ENCODE data around the gene GPHN. TPM values are rescaled to one million over a fixed set of nuclear protein-coding genes. Genes with fewer than 3 reads are reported as not detected.
A peak's percentile ranks its signal among the peaks of the same experiment; 100 is the strongest.

GPHN gene
- polyA plus RNA-seq, 4 donors = 10.0 to 26.2 (median 22.4) TPM

DNA sequence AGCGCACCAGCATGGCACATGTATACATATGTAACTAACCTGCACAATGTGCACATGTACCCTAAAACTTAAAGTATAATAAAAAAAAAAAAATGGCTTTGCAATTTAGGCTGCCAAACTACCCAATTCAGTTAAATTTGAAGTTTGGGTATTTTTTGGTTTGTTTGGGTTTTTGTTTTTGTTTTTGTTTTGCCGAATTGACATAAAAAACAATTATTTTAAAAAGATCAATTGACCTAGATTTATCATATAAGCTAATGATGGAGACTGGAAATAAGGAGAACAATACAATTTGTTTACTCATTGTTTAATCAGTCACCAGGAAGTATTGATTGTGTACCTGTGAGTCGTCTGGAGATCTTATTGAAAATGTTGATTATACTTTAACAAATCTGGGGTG, 619.2 kb downstream of the GPHN start:
- WGBS, 3 donors = 68 to 83% (median 75%) methylated on average over 3 of the region's 3 CpGs
- DNase-seq (no peak), FAIRE-seq (no peak)
- no peaks in the 10 kb centered on the region for H3K27me3 ChIP-seq (ENCODE audit: control insufficient read depth in 3 of 3, insufficient read depth in 3 of 3, low read length in 3 of 3)
- no peaks in the 10 kb centered on the region for H3K9me3 ChIP-seq (ENCODE audit: control insufficient read depth in 2 of 2, insufficient read depth in 1 of 2, low read depth in 1 of 2, low read length in 1 of 2)
- H3K27ac ChIP-seq (ENCODE audit: low read depth in 1 of 3, low read length in 2 of 3) = no peak overlapping the region
- no peak overlapping the region for H3K4me3 ChIP-seq (ENCODE audit: low read depth in 1 of 3, low read length in 3 of 3)
- H3K4me1 ChIP-seq (ENCODE audit: control insufficient read depth in 3 of 3, insufficient read depth in 2 of 3, low read depth in 1 of 3, low read length in 2 of 3) = no peaks in the 10 kb centered on the region
- H3K36me3 ChIP-seq (ENCODE audit: control insufficient read depth in 3 of 3, insufficient read depth in 2 of 3, low read depth in 1 of 3, low read length in 3 of 3) = peaks cover 0 to 8% (median 3%) of the 10 kb centered on the region in 3 donors

GRCh38 chr14:67129768-67130167, 621.8 kb downstream of the GPHN start:
- 81 to 91% (median 85%) methylated on average over 2 of the region's 2 CpGs for WGBS, 3 donors
- Histone ChIP-seq H3K4me1 (ENCODE audit: control insufficient read depth in 3 of 3, insufficient read depth in 2 of 3, low read depth in 1 of 3, low read length in 2 of 3) (no peaks in the 10 kb centered on the region), H3K27me3 (ENCODE audit: control insufficient read depth in 3 of 3, insufficient read depth in 3 of 3, low read length in 3 of 3) (no peaks in the 10 kb centered on the region), H3K9me3 (ENCODE audit: control insufficient read depth in 2 of 2, insufficient read depth in 1 of 2, low read depth in 1 of 2, low read length in 1 of 2) (no peaks in the 10 kb centered on the region), H3K27ac (ENCODE audit: low read depth in 1 of 3, low read length in 2 of 3) (no peak overlapping the region), H3K36me3 (ENCODE audit: control insufficient read depth in 3 of 3, insufficient read depth in 2 of 3, low read depth in 1 of 3, low read length in 3 of 3) (no peaks in the 10 kb centered on the region), H3K4me3 (ENCODE audit: low read depth in 1 of 3, low read length in 3 of 3) (no peak overlapping the region)
- DNase-seq (no peak), FAIRE-seq (no peak)

DNA sequence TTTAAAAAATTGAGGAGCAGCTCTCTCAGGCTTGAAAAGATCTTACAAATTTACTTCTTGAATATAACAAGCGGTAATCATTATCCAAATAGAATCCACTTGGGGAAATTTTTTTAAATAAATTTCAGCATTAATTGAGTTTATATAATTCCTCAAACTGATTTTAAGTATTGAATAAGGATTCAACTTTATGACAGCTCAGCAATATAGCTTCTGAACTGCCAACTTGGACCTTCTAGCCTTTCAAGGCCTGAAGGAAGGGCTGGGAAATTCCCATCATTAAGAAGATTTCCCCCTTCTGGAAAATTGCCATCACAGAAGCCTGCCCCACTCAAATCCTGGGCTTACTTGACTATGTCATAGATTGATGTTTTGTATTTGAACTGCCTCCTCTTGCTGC, 623.7 kb downstream of the GPHN start:
- no peak for FAIRE-seq
- Histone ChIP-seq H3K36me3 (ENCODE audit: control insufficient read depth in 3 of 3, insufficient read depth in 2 of 3, low read depth in 1 of 3, low read length in 3 of 3) (no peaks in the 10 kb centered on the region), H3K27ac (ENCODE audit: low read depth in 1 of 3, low read length in 2 of 3) (no peak overlapping the region), H3K9me3 (ENCODE audit: control insufficient read depth in 2 of 2, insufficient read depth in 1 of 2, low read depth in 1 of 2, low read length in 1 of 2) (no peaks in the 10 kb centered on the region), H3K4me3 (ENCODE audit: low read depth in 1 of 3, low read length in 3 of 3) (no peak overlapping the region), H3K27me3 (ENCODE audit: control insufficient read depth in 3 of 3, insufficient read depth in 3 of 3, low read length in 3 of 3) (no peaks in the 10 kb centered on the region), H3K4me1 (ENCODE audit: control insufficient read depth in 3 of 3, insufficient read depth in 2 of 3, low read depth in 1 of 3, low read length in 2 of 3) (no peaks in the 10 kb centered on the region)
- DNase-seq = no peak
- 93 to 97% (median 93%) methylated on average over 1 of the region's 1 CpG for WGBS, 3 donors

- Histone ChIP-seq H3K4me3 (ENCODE audit: low read depth in 1 of 3, low read length in 3 of 3) (no peak overlapping the region), H3K9me3 (ENCODE audit: control insufficient read depth in 2 of 2, insufficient read depth in 1 of 2, low read depth in 1 of 2, low read length in 1 of 2) (no peaks in the 10 kb centered on the region), H3K27ac (ENCODE audit: low read depth in 1 of 3, low read length in 2 of 3) (no peak overlapping the region), H3K36me3 (ENCODE audit: control insufficient read depth in 3 of 3, insufficient read depth in 2 of 3, low read depth in 1 of 3, low read length in 3 of 3) (no peaks in the 10 kb centered on the region), H3K27me3 (ENCODE audit: control insufficient read depth in 3 of 3, insufficient read depth in 3 of 3, low read length in 3 of 3) (no peaks in the 10 kb centered on the region), H3K4me1 (ENCODE audit: control insufficient read depth in 3 of 3, insufficient read depth in 2 of 3, low read depth in 1 of 3, low read length in 2 of 3) (no peaks in the 10 kb centered on the region)
- DNase-seq (no peak), FAIRE-seq (no peak)
These were observed 625.2 kb downstream of the GPHN start for GRCh38 chr14:67133144-67133543.

- 68 to 88% (median 73%) methylated on average over 3 of the region's 3 CpGs for WGBS, 3 donors
- H3K4me3 ChIP-seq (ENCODE audit: low read depth in 1 of 3, low read length in 3 of 3) = no peak overlapping the region
- H3K4me1 ChIP-seq (ENCODE audit: control insufficient read depth in 3 of 3, insufficient read depth in 2 of 3, low read depth in 1 of 3, low read length in 2 of 3) = no peaks in the 10 kb centered on the region
- H3K27ac ChIP-seq (ENCODE audit: low read depth in 1 of 3, low read length in 2 of 3) = no peak overlapping the region
- H3K36me3 ChIP-seq (ENCODE audit: control insufficient read depth in 3 of 3, insufficient read depth in 2 of 3, low read depth in 1 of 3, low read length in 3 of 3) = no peaks in the 10 kb centered on the region
- DNase-seq = no peak
- no peaks in the 10 kb centered on the region for H3K9me3 ChIP-seq (ENCODE audit: control insufficient read depth in 2 of 2, insufficient read depth in 1 of 2, low read depth in 1 of 2, low read length in 1 of 2)
- no peaks in the 10 kb centered on the region for H3K27me3 ChIP-seq (ENCODE audit: control insufficient read depth in 3 of 3, insufficient read depth in 3 of 3, low read length in 3 of 3)
- FAIRE-seq = no peak
These were observed 625.9 kb downstream of the GPHN start for GRCh38 chr14:67133595-67134441.

DNA sequence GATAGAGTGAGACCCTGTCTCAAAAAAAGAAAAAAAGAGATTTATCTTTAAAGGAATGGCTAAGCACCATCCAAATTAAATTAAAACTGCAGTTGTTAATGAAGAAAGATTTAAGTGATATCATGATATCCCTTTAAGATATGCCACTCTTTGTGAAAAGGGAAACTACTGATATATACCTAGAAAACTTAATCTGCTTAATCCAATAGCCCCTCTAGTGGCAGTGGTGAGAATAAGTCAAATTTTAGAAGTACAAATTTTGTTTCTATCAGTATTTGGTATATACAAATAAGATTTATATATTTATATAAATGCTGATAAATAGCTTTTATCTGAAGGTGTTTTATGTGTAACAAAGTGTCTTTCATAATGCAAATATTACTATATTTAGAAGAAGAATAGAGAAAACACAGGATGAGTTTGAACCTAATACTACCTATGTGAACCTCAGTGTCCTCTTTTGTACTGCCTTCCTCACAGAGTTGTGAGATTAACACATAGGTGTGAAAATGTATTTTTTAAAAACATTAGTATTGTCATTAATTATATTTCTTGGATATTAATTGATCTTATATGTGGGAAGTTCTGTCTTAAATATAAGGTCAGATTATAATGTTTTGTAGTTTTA, 629.9 kb downstream of the GPHN start:
- FAIRE-seq = peak; percentile 59
- DNase-seq = no peak
- H3K9me3 ChIP-seq (ENCODE audit: control insufficient read depth in 2 of 2, insufficient read depth in 1 of 2, low read depth in 1 of 2, low read length in 1 of 2) = no peaks in the 10 kb centered on the region

GRCh38 chr14:67140556-67140955, 632.6 kb downstream of the GPHN start:
- Histone ChIP-seq H3K36me3 (ENCODE audit: control insufficient read depth in 3 of 3, insufficient read depth in 2 of 3, low read depth in 1 of 3, low read length in 3 of 3) (peaks cover 0 to 3% (median 3%) of the 10 kb centered on the region in 3 donors), H3K9me3 (ENCODE audit: control insufficient read depth in 2 of 2, insufficient read depth in 1 of 2, low read depth in 1 of 2, low read length in 1 of 2) (no peaks in the 10 kb centered on the region), H3K27ac (ENCODE audit: low read depth in 1 of 3, low read length in 2 of 3) (no peak overlapping the region), H3K27me3 (ENCODE audit: control insufficient read depth in 3 of 3, insufficient read depth in 3 of 3, low read length in 3 of 3) (no peaks in the 10 kb centered on the region), H3K4me3 (ENCODE audit: low read depth in 1 of 3, low read length in 3 of 3) (no peak overlapping the region), H3K4me1 (ENCODE audit: control insufficient read depth in 3 of 3, insufficient read depth in 2 of 3, low read depth in 1 of 3, low read length in 2 of 3) (peaks cover 0 to 11% (median 0%) of the 10 kb centered on the region in 3 donors)
- DNase-seq = no peak
- FAIRE-seq = no peak
- 76 to 95% (median 85%) methylated on average over 2 of the region's 2 CpGs for WGBS, 3 donors

More for the DNA sequence above, 629.9 kb downstream of the GPHN start:
- peaks cover 0 to 11% (median 0%) of the 10 kb centered on the region in 3 donors for H3K4me1 ChIP-seq (ENCODE audit: control insufficient read depth in 3 of 3, insufficient read depth in 2 of 3, low read depth in 1 of 3, low read length in 2 of 3)
- H3K36me3 ChIP-seq (ENCODE audit: control insufficient read depth in 3 of 3, insufficient read depth in 2 of 3, low read depth in 1 of 3, low read length in 3 of 3) = no peaks in the 10 kb centered on the region
- H3K27ac ChIP-seq (ENCODE audit: low read depth in 1 of 3, low read length in 2 of 3) = no peak overlapping the region
- H3K27me3 ChIP-seq (ENCODE audit: control insufficient read depth in 3 of 3, insufficient read depth in 3 of 3, low read length in 3 of 3) = no peaks in the 10 kb centered on the region
- H3K4me3 ChIP-seq (ENCODE audit: low read depth in 1 of 3, low read length in 3 of 3) = no peak overlapping the region

- peaks cover 0 to 11% (median 0%) of the 10 kb centered on the region in 3 donors for H3K4me1 ChIP-seq (ENCODE audit: control insufficient read depth in 3 of 3, insufficient read depth in 2 of 3, low read depth in 1 of 3, low read length in 2 of 3)
- no peaks in the 10 kb centered on the region for H3K9me3 ChIP-seq (ENCODE audit: control insufficient read depth in 2 of 2, insufficient read depth in 1 of 2, low read depth in 1 of 2, low read length in 1 of 2)
- DNase-seq = peak; percentile 14 to 58
- no peak overlapping the region for H3K4me3 ChIP-seq (ENCODE audit: low read depth in 1 of 3, low read length in 3 of 3)
- FAIRE-seq = no peak
- peaks cover 0 to 6% (median 3%) of the 10 kb centered on the region in 3 donors for H3K36me3 ChIP-seq (ENCODE audit: control insufficient read depth in 3 of 3, insufficient read depth in 2 of 3, low read depth in 1 of 3, low read length in 3 of 3)
- peak overlapping the region in 1 of 3 donors; percentile 5 for H3K27ac ChIP-seq (ENCODE audit: low read depth in 1 of 3, low read length in 2 of 3)
- no peaks in the 10 kb centered on the region for H3K27me3 ChIP-seq (ENCODE audit: control insufficient read depth in 3 of 3, insufficient read depth in 3 of 3, low read length in 3 of 3)
- WGBS, 3 donors = 40 to 74% (median 54%) methylated on average over 1 of the region's 1 CpG
These were observed 633.4 kb downstream of the GPHN start for GRCh38 chr14:67141146-67141900.
